GM18951 (cell line): ENCODE measurements around the gene TMEM87B.
A peak's percentile ranks its signal among the peaks of the same experiment; 100 is the strongest.

ENCODE experiments used
- POLR2A ChIP-seq: IDR thresholded peaks from 4 replicates; pipeline ENCODE4 v1.6.1; 2011; ENCODE audit warnings: mild to moderate bottlenecking; ENCODE audit not compliant: insufficient read length, insufficient read depth; ENCODE audit errors: extremely low read depth
- in situ Hi-C: fragments of 300-500 bp; cut with MboI; formaldehyde crosslinking; loops from one replicate; pipeline ENCODE4 v1.12.0; 2022; ENCODE audit warnings: low sequenced_read_pairs, mixed read lengths, inconsistent platforms; ENCODE audit not compliant: unreplicated experiment

The TMEM87B gene

GRCh38 chr2:112054847-112055729 is at the start of gene TMEM87B:
TSS of gene TMEM87B (plus strand) at chr2:112055269. CDS start at chr2:112055592, 323 bp downstream.
- TF ChIP-seq POLR2A, result peak; percentile 74
- in situ Hi-C loops, result loop anchor here (5.0 kb wide), 1 partner anchor 163 kb away; no protein-coding TSS in a partner anchor

- in situ Hi-C loops, result no loop called here
- TF ChIP-seq POLR2A, result no peak
These were observed 49.5 kb upstream of the TMEM87B start for GRCh38 chr2:112005406-112006075.

- in situ Hi-C loops, result no loop called here
- no peak for TF ChIP-seq POLR2A
These were observed 49.0 kb upstream of the TMEM87B start for GRCh38 chr2:112006076-112006410.

GRCh38 chr2:112007493-112007892 is 47.6 kb upstream of the TMEM87B start:
- in situ Hi-C loops, result no loop called here

GRCh38 chr2:112008910-112009485 is 46.1 kb upstream of the TMEM87B start:
- in situ Hi-C loops, result no loop called here
- no peak for TF ChIP-seq POLR2A

More at GRCh38 chr2:112007493-112007892, 47.6 kb upstream of the TMEM87B start:
- TF ChIP-seq POLR2A, result no peak

- in situ Hi-C loops, result no loop called here
- no peak for TF ChIP-seq POLR2A
These were observed 44.3 kb upstream of the TMEM87B start for GRCh38 chr2:112010751-112011150.

GRCh38 chr2:112012556-112012955 is 42.5 kb upstream of the TMEM87B start:
- no peak for TF ChIP-seq POLR2A
- in situ Hi-C loops, result no loop called here

GRCh38 chr2:112018846-112019245 is 36.2 kb upstream of the TMEM87B start:
- TF ChIP-seq POLR2A, result no peak
- in situ Hi-C loops, result no loop called here

- in situ Hi-C loops, result no loop called here
- TF ChIP-seq POLR2A, result no peak
These were observed 35.5 kb upstream of the TMEM87B start for GRCh38 chr2:112019569-112019982.

GRCh38 chr2:112020561-112020960 is 34.5 kb upstream of the TMEM87B start:
- no peak for TF ChIP-seq POLR2A
- in situ Hi-C loops, result no loop called here

- TF ChIP-seq POLR2A, result no peak
- in situ Hi-C loops, result no loop called here
These were observed 33.8 kb upstream of the TMEM87B start for GRCh38 chr2:112021290-112021689.

- TF ChIP-seq POLR2A, result no peak
- in situ Hi-C loops, result no loop called here
These were observed 33.3 kb upstream of the TMEM87B start for GRCh38 chr2:112021781-112022231.

GRCh38 chr2:112023707-112024106 is 31.4 kb upstream of the TMEM87B start:
- in situ Hi-C loops, result no loop called here

More at GRCh38 chr2:112023707-112024106, 31.4 kb upstream of the TMEM87B start:
- no peak for TF ChIP-seq POLR2A
